SK-N-SH treated with all-trans-retinoic acid at 6 μM for 48 hours (cell line): ENCODE data around the gene DEFB118.

ENCODE experiments used
- ARNTL ChIP-seq: fragments of 450-650 bp; formaldehyde crosslinking; IDR thresholded peaks from 2 replicates; pipeline ENCODE4 v1.5.0; 2020; ENCODE audit warnings: low read depth, mild to moderate bottlenecking, moderate library complexity, borderline replicate concordance
- BACH2 ChIP-seq: fragments of 250-450 bp; sonication (Bioruptor Pico); IDR thresholded peaks from 2 replicates; pipeline ENCODE4 v1.9.0; 2021; ENCODE audit warnings: mild to moderate bottlenecking, borderline replicate concordance
- GLIS3 ChIP-seq: fragments of 250-450 bp; sonication (Bioruptor Pico); IDR thresholded peaks from 2 replicates; pipeline ENCODE4 v1.5.0; 2020; ENCODE audit warnings: mild to moderate bottlenecking, moderate library complexity
- ISL1 ChIP-seq: fragments of 250-450 bp; sonication (Bioruptor Pico); IDR thresholded peaks from 2 replicates; pipeline ENCODE4 v2.1.2; 2022; ENCODE audit warnings: mild to moderate bottlenecking, moderate library complexity
- PATZ1 ChIP-seq: fragments of 250-450 bp; sonication (Bioruptor Pico); IDR thresholded peaks from 2 replicates; pipeline ENCODE4 v1.8.0; 2020; ENCODE audit warnings: mild to moderate bottlenecking, moderate library complexity, borderline replicate concordance
- TSHZ2 ChIP-seq: fragments of 250-450 bp; sonication (Bioruptor Pico); IDR thresholded peaks from 2 replicates; pipeline ENCODE4 v1.5.0; 2020; ENCODE audit warnings: mild to moderate bottlenecking, moderate library complexity
- ZC3H10 ChIP-seq: fragments of 250-450 bp; sonication (Bioruptor Pico); IDR thresholded peaks from 2 replicates; pipeline ENCODE4 v1.5.1; 2021; ENCODE audit warnings: mild to moderate bottlenecking, moderate library complexity
- TF ChIP-seq, protein P1 (sequence below): fragments of 250-450 bp; sonication (Bioruptor Pico); IDR thresholded peaks from 2 replicates; pipeline ENCODE4 v1.5.1; 2021; ENCODE audit warnings: mild to moderate bottlenecking, moderate library complexity

DNA sequence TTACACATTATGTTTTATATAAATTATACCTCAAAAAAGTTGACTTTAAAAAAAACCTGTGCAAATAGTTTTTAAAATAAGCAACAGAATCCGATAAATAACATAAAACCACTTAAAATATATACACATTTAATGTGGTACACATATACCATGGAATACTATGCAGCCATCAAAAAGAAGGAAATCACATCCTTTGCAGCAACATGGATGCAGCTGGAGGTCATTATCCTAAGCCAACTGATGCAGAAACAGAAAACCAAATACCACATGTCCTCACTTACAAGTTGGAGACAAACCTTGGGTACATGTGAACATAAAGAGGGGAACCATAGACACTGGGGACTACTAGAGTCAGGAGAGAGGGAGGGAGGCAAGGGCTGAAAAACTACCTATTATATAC, 41.6 kb downstream of the DEFB118 start:
- TF ChIP-seq TSHZ2 (CRISPR knock-in tag) (no peak), BACH2 (CRISPR knock-in tag) (no peak), ISL1 (no peak), ZC3H10 (CRISPR knock-in tag) (no peak), ARNTL (CRISPR knock-in tag) (no peak), PATZ1 (no peak), GLIS3 (no peak)
- TF ChIP-seq, protein P1, sequence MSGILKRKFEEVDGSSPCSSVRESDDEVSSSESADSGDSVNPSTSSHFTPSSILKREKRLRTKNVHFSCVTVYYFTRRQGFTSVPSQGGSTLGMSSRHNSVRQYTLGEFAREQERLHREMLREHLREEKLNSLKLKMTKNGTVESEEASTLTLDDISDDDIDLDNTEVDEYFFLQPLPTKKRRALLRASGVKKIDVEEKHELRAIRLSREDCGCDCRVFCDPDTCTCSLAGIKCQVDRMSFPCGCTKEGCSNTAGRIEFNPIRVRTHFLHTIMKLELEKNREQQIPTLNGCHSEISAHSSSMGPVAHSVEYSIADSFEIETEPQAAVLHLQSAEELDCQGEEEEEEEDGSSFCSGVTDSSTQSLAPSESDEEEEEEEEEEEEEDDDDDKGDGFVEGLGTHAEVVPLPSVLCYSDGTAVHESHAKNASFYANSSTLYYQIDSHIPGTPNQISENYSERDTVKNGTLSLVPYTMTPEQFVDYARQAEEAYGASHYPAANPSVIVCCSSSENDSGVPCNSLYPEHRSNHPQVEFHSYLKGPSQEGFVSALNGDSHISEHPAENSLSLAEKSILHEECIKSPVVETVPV (CRISPR knock-in tag): no peak
